H1 (cell line): ENCODE data around the gene PDZD8. TPM values are rescaled to one million over a fixed set of nuclear protein-coding genes. Genes with fewer than 3 reads are reported as not detected.

Source experiments
- ASH2L ChIP-seq: fragments of 200-600, 300-600 bp; sonication (generic); IDR thresholded peaks from one replicate; pipeline ENCODE4 v1.7.1; 2017; ENCODE audit warnings: low read length
- CBX5 ChIP-seq: fragments of 300-800, 300-1000 bp; sonication (generic); IDR thresholded peaks from 2 replicates; pipeline ENCODE4 v1.7.1; 2016; ENCODE audit warnings: antibody characterized with exemption, low read length, low read depth
- CBX8 ChIP-seq: fragments of 300-800, 300-1000 bp; sonication (generic); IDR thresholded peaks from 2 replicates; pipeline ENCODE4 v1.7.1; 2016; ENCODE audit warnings: low read depth, low read length, borderline replicate concordance
- CHD2 ChIP-seq: IDR thresholded peaks from 2 replicates; pipeline ENCODE4 v1.6.1; 2012; ENCODE audit warnings: low read length, improper control_type of control experiment
- CTCF ChIP-seq, 3 experiments: IDR thresholded peaks; 1 replicate in 2 of 3; 2 replicates in 1 of 3; pipeline versions ENCODE4 v1.5.1 to v1.6.1; 2011; ENCODE audit warnings: low read length in 3 of 3, mild to moderate bottlenecking in 3 of 3, inconsistent platforms in 2 of 3, low read depth in 1 of 3, moderate library complexity in 1 of 3; ENCODE audit not compliant: insufficient read depth in 1 of 3; ENCODE audit errors: control extremely low read depth in 1 of 3
- EP300 ChIP-seq, 2 experiments: IDR thresholded peaks; 1 replicate in 1 of 2; 2 replicates in 1 of 2; pipeline ENCODE4 v1.6.1; 2011 to 2012; ENCODE audit warnings: low read depth in 2 of 2, low read length in 2 of 2, mild to moderate bottlenecking in 2 of 2, borderline replicate concordance in 1 of 2, inconsistent platforms in 1 of 2, moderate library complexity in 1 of 2
- GABPA ChIP-seq: IDR thresholded peaks from 2 replicates; pipeline ENCODE4 v1.6.1; 2011; ENCODE audit warnings: mild to moderate bottlenecking, low read length, moderate library complexity, borderline replicate concordance; ENCODE audit not compliant: insufficient read depth
- GTF2F1 ChIP-seq: IDR thresholded peaks from 2 replicates; pipeline ENCODE4 v1.6.1; 2012; ENCODE audit warnings: low read depth, low read length, improper control_type of control experiment, borderline replicate concordance
- HDAC2 ChIP-seq, 2 experiments: fragments of 300-600 bp in 1 of 2; sonication (generic) in 1 of 2; IDR thresholded peaks; 2 replicates each; pipeline ENCODE4 v1.6.1; 2011 to 2012; ENCODE audit warnings: low read depth in 2 of 2, low read length in 2 of 2, mild to moderate bottlenecking in 2 of 2, moderate library complexity in 2 of 2, borderline replicate concordance in 1 of 2, inconsistent platforms in 1 of 2
- KDM4A ChIP-seq: IDR thresholded peaks from one replicate; pipeline ENCODE4 v1.7.1; 2012; ENCODE audit warnings: low read depth, mild to moderate bottlenecking, moderate library complexity, low read length, inconsistent platforms; ENCODE audit not compliant: severe bottlenecking
- MAX ChIP-seq: IDR thresholded peaks from 2 replicates; pipeline ENCODE4 v1.6.1; 2012; ENCODE audit warnings: inconsistent platforms
- POLR2A ChIP-seq, 2 experiments: IDR thresholded peaks; 1 replicate in 1 of 2; 2 replicates in 1 of 2; pipeline ENCODE4 v1.6.1; 2011; ENCODE audit warnings: low read depth in 2 of 2, low read length in 2 of 2, mild to moderate bottlenecking in 2 of 2; ENCODE audit errors: control extremely low read depth in 1 of 2
- RAD21 ChIP-seq, 2 experiments: IDR thresholded peaks in 1 of 2; conservative IDR thresholded peaks in 1 of 2; 2 replicates each; pipeline ENCODE4 v1.6.1; 2011; ENCODE audit warnings: low read depth in 2 of 2, low read length in 2 of 2, improper control_type of control experiment in 1 of 2, inconsistent platforms in 1 of 2, mild to moderate bottlenecking in 1 of 2, moderate library complexity in 1 of 2
- RBBP5 ChIP-seq: IDR thresholded peaks from 2 replicates; pipeline ENCODE4 v1.7.1; 2012; ENCODE audit warnings: low read depth, mild to moderate bottlenecking, inconsistent platforms, low read length, moderate library complexity, borderline replicate concordance
- RXRA ChIP-seq: IDR thresholded peaks from 2 replicates; pipeline ENCODE4 v1.6.1; 2011; ENCODE audit warnings: low read depth, mild to moderate bottlenecking, low read length, moderate library complexity; ENCODE audit not compliant: insufficient read depth
- SIN3A ChIP-seq, 2 experiments: IDR thresholded peaks in 1 of 2; conservative IDR thresholded peaks in 1 of 2; 2 replicates each; pipeline ENCODE4 v1.6.1; 2011 to 2012; ENCODE audit warnings: low read length in 2 of 2, improper control_type of control experiment in 1 of 2, low read depth in 1 of 2, mild to moderate bottlenecking in 1 of 2
- SP1 ChIP-seq: IDR thresholded peaks from 2 replicates; pipeline ENCODE4 v1.6.1; 2011; ENCODE audit warnings: low read depth, low read length
- SP4 ChIP-seq: IDR thresholded peaks from 2 replicates; pipeline ENCODE4 v1.6.1; 2012; ENCODE audit warnings: low read length, inconsistent platforms
- TAF1 ChIP-seq: IDR thresholded peaks from 2 replicates; pipeline ENCODE4 v1.6.1; 2011; ENCODE audit warnings: mild to moderate bottlenecking, low read depth, low read length
- TAF7 ChIP-seq: optimal IDR thresholded peaks from 2 replicates; pipeline ENCODE3; 2011; ENCODE audit warnings: low read depth, mild to moderate bottlenecking, inconsistent platforms, low read length, moderate library complexity, borderline replicate concordance
- YY1 ChIP-seq: IDR thresholded peaks from 2 replicates; pipeline ENCODE4 v1.6.1; 2011; ENCODE audit warnings: low read depth, mild to moderate bottlenecking, low read length
- polyA plus RNA-seq, 7 experiments: library from polyadenylated mRNA; depleted of rRNA in 3 of 7; stranded (reverse) in 5 of 7; unstranded in 2 of 7; fragments of >200 nt in 5 of 7; fragments of 200-250 nt in 2 of 7; gene quantifications; 1 replicate in 5 of 7; 2 replicates in 1 of 7; 4 replicates in 1 of 7; pipeline versions ENCODE4 v1.2.1 to v1.2.3, GENCODE V29; 2011 to 2013; ENCODE audit warnings: missing spikeins in 2 of 7, mixed read lengths in 2 of 7
- total RNA-seq: library from RNA; stranded (reverse); fragmentation: NEBNext Ultra II Directional; extraction: Animal tissue kit (Norgen Biotek cat#: 25700); gene quantifications from 2 replicates; pipeline ENCODE4 v1.2.1, GENCODE V29; 2021

Gene PDZD8
- total and polyA plus RNA-seq, 2 of the 8 experiments (the other 6 are each of a cell fraction or from before 2014, with no cell fraction given) = 10.9 to 50.1 TPM

GRCh38 chr10:117346574-117346973, 28.7 kb downstream of the PDZD8 start (continued):
- TF ChIP-seq RBBP5 (no peak), KDM4A (no peak), RAD21 (IDR thresholded peaks at IDR 0.05 in 1 of 2, conservative IDR thresholded peaks at IDR 0.05 in 1 of 2; ENCODE audit: low read depth in 2 of 2, low read length in 2 of 2) (0 out of 4 replicates have a peak, but pooled peaks of 1 of the 2 experiments have one; percentile 8), CBX8 (no peak), TAF1 (no peak), SIN3A (conservative IDR thresholded peaks at IDR 0.05 in 1 of 2, IDR thresholded peaks at IDR 0.05 in 1 of 2; ENCODE audit: low read depth in 1 of 2, low read length in 2 of 2) (0 out of 4 replicates have a peak, but pooled peaks of 1 of the 2 experiments have one; percentile 30), SP1 (peak; percentile 56; the same call in 1 of the 2 replicates), CHD2 (peak; percentile 24), CBX5 (no peak), GTF2F1 (no peak), SP4 (no peak), YY1 (peak; percentile 95), EP300 (IDR thresholded peaks at IDR 0.05; ENCODE audit: borderline replicate concordance in 1 of 2, low read depth in 2 of 2, low read length in 2 of 2) (peak in 1 of 2 experiments; percentile 47; a peak in 1 of 3 replicates), TAF7 (no peak), GABPA (no peak), POLR2A (IDR thresholded peaks at IDR 0.05; ENCODE audit: control extremely low read depth in 1 of 2, low read depth in 2 of 2, low read length in 2 of 2) (no peak), MAX (no peak), RXRA (no peak), ASH2L (no peak), HDAC2 (IDR thresholded peaks at IDR 0.05; ENCODE audit: borderline replicate concordance in 1 of 2, low read depth in 2 of 2, low read length in 2 of 2) (peak in 1 of 2 experiments; percentile 18; a peak in 1 of 4 replicates), CTCF (IDR thresholded peaks at IDR 0.05; ENCODE audit: control extremely low read depth in 1 of 3, insufficient read depth in 1 of 3, low read depth in 1 of 3, low read length in 3 of 3) (no peak)
